ENCODE data around the gene SERPINC1. TPM values are rescaled to one million over a fixed set of nuclear protein-coding genes. Genes with fewer than 3 reads are reported as not detected.

SERPINC1 gene
- total and polyA plus RNA-seq, 8 donors, result 0.18 to 0.89 (median 0.20) TPM; not detected in 5

DNA sequence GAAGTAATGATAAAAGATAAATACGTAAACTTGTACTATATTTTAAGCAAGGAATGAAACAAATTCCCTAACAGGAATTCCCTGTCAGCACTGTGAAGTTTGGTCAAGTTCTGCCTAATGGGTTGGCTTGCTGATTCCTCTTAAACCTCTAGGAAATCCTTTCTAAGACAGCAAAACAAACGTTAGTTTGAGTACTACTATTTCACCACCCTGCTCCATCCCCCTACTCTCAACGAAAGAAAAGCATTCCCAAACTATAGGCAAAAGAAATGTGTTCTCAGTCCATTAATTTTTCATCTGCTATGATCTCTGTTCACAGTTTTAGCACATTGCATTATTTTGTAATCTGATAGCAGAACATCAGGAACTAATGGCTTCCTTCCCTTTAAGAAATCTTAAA lies 16.1 kb downstream of the SERPINC1 start:
- peaks cover 0 to 47% (median 22%) of the 10 kb centered on the region in 4 donors for H3K4me1 ChIP-seq
- no peak for DNase-seq
- 46 to 63% (median 56%) methylated on average over 3 of the region's 3 CpGs for WGBS, 5 donors
- intact Hi-C loops (cut with DNase I; ENCODE audit: low total_unique reads), result no loop called here
- no peaks in the 10 kb centered on the region for H3K27me3 ChIP-seq
- no peak overlapping the region for H3K27ac ChIP-seq
- TF ChIP-seq, protein P1, sequence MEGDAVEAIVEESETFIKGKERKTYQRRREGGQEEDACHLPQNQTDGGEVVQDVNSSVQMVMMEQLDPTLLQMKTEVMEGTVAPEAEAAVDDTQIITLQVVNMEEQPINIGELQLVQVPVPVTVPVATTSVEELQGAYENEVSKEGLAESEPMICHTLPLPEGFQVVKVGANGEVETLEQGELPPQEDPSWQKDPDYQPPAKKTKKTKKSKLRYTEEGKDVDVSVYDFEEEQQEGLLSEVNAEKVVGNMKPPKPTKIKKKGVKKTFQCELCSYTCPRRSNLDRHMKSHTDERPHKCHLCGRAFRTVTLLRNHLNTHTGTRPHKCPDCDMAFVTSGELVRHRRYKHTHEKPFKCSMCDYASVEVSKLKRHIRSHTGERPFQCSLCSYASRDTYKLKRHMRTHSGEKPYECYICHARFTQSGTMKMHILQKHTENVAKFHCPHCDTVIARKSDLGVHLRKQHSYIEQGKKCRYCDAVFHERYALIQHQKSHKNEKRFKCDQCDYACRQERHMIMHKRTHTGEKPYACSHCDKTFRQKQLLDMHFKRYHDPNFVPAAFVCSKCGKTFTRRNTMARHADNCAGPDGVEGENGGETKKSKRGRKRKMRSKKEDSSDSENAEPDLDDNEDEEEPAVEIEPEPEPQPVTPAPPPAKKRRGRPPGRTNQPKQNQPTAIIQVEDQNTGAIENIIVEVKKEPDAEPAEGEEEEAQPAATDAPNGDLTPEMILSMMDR (IDR thresholded peaks at IDR 0.05), result no peak
- TF ChIP-seq POLR2A (IDR thresholded peaks at IDR 0.05) (no peak), POLR2AphosphoS5 (IDR thresholded peaks at IDR 0.05) (no peak), EP300 (IDR thresholded peaks at IDR 0.05) (no peak)
- no peaks in the 10 kb centered on the region for H3K9me3 ChIP-seq
- H3K4me3 ChIP-seq, result no peak overlapping the region
- no peaks in the 10 kb centered on the region for H3K36me3 ChIP-seq

DNA sequence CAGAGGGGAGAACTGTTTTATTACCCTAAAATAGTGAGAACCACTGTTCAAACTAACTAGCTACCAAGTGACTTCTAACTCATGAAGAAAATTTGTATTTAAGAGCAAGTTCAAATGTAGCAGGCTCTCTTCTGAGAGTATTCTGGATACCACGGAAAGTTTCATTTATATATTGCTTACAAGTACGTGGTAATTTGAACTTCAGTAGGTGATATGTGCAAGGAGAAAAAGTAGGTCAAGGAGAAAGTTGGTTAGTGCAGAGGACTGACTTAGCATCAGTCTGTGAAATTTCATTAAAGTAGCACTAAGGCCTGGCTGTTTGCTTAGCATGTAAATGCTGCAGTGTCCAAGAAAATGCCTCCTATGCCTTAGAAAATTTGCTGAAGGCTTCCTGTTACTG lies 16.7 kb downstream of the SERPINC1 start:
- no peak overlapping the region for H3K4me3 ChIP-seq
- H3K27me3 ChIP-seq, result no peaks in the 10 kb centered on the region
- H3K27ac ChIP-seq, result no peak overlapping the region
- 37 to 68% (median 45%) methylated on average over 2 of the region's 2 CpGs for WGBS, 5 donors
- H3K9me3 ChIP-seq, result no peaks in the 10 kb centered on the region
- intact Hi-C loops (cut with DNase I; ENCODE audit: low total_unique reads), result no loop called here
- no peak for TF ChIP-seq POLR2A (IDR thresholded peaks at IDR 0.05)
- TF ChIP-seq, protein P1 (IDR thresholded peaks at IDR 0.05), result no peak
- TF ChIP-seq EP300 (IDR thresholded peaks at IDR 0.05), result no peak
- TF ChIP-seq POLR2AphosphoS5 (IDR thresholded peaks at IDR 0.05), result no peak
- H3K36me3 ChIP-seq, result no peaks in the 10 kb centered on the region
- no peak for DNase-seq
- peaks cover 0 to 47% (median 22%) of the 10 kb centered on the region in 4 donors for H3K4me1 ChIP-seq

DNA sequence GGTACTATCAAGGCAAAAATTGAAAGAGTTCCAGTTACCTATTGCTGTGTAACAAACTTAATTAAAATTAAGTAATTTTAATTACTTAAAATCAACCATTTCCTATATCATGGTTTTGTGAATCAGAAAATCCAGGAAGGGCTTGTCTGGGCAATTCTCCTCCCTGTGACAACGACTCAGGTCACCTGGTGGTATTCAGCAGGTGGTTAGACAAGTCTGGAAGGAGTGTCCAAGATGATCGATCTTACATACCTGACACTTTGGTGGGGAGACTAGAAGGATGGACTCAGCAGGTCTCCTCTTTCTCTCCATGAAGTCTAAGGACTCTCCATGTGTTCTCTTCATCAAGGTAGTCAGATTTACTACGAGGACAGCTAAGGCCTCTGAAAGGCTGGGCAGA lies 22.9 kb downstream of the SERPINC1 start:
- TF ChIP-seq EP300 (IDR thresholded peaks at IDR 0.05) (no peak), POLR2A (IDR thresholded peaks at IDR 0.05) (no peak), POLR2AphosphoS5 (IDR thresholded peaks at IDR 0.05) (no peak)
- TF ChIP-seq, protein P1 (IDR thresholded peaks at IDR 0.05), result no peak
- no peak for DNase-seq
- Histone ChIP-seq H3K36me3 (peaks cover 0 to 4% (median 2%) of the 10 kb centered on the region in 4 donors), H3K4me1 (peaks cover 0 to 24% (median 9%) of the 10 kb centered on the region in 4 donors), H3K4me3 (no peak overlapping the region), H3K9me3 (no peaks in the 10 kb centered on the region), H3K27ac (no peak overlapping the region), H3K27me3 (no peaks in the 10 kb centered on the region)
- intact Hi-C loops (cut with DNase I; ENCODE audit: low total_unique reads), result no loop called here
- WGBS, 5 donors, result 67 to 100% (median 73%) methylated on average over 3 of the region's 3 CpGs

DNA sequence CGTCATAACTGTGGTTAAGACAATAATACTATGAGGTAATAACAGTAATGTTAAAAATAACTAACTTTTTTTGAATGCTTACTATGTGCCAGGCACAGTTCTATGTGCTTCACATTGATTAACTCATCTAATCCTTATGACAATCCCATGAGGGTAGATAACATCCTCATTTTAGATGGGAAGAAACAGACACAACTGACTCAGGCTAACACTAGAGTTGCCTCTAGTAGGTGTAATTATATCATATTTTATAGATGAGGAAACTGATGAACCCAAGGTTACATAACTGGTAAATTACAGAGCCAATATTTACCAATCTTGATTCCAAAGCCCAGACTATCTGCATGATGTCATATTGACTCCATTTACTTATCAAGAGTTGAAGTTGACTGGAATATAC lies 23.5 kb downstream of the SERPINC1 start:
- DNase-seq, result no peak
- intact Hi-C loops (cut with DNase I; ENCODE audit: low total_unique reads), result no loop called here
- H3K4me3 ChIP-seq, result no peak overlapping the region
- no peaks in the 10 kb centered on the region for H3K9me3 ChIP-seq
- H3K27me3 ChIP-seq, result no peaks in the 10 kb centered on the region
- H3K27ac ChIP-seq, result no peak overlapping the region
- H3K36me3 ChIP-seq, result peaks cover 0 to 4% (median 2%) of the 10 kb centered on the region in 4 donors
- 90 to 100% (median 96%) methylated on average over 1 of the region's 1 CpG for WGBS, 5 donors
- TF ChIP-seq POLR2A (IDR thresholded peaks at IDR 0.05) (no peak), POLR2AphosphoS5 (IDR thresholded peaks at IDR 0.05) (no peak), EP300 (IDR thresholded peaks at IDR 0.05) (no peak)
- TF ChIP-seq, protein P1 (IDR thresholded peaks at IDR 0.05), result no peak
- H3K4me1 ChIP-seq, result peaks cover 0 to 18% (median 8%) of the 10 kb centered on the region in 4 donors
